Measurements from ENCODE around the gene NEK1. TPM values are rescaled to one million over a fixed set of nuclear protein-coding genes. Genes with fewer than 3 reads are reported as not detected.

Gene NEK1
- total and polyA plus RNA-seq, 2 experiments from 2014 or later, result 9.3 to 19.5 TPM

GRCh38 chr4:169612871-169613859 is 782 bp upstream of the NEK1 start:
- Histone ChIP-seq H4K20me1 (replicated peaks; ENCODE audit: insufficient read depth) (no peaks in the 10 kb centered on the region), H3K9me2 (ENCODE audit: insufficient read depth) (no peaks in the 10 kb centered on the region), H3K36me3 (ENCODE audit: insufficient read depth) (no peaks in the 10 kb centered on the region), H3K79me2 (replicated peaks; ENCODE audit: insufficient read depth) (peaks cover 27% of the 10 kb centered on the region; the same call in 1 of the 2 replicates), H3K4me1 (ENCODE audit: insufficient read depth) (peaks cover 9% of the 10 kb centered on the region), H3F3A (replicated peaks; ENCODE audit: low read depth) (no peaks in the 10 kb centered on the region), H3K27me3 (ENCODE audit: insufficient read depth) (no peaks in the 10 kb centered on the region), H3K4me2 (peak overlapping the region; percentile 73), H3K4me3 (peak overlapping the region; percentile 53), H2AFZ (peak overlapping the region; percentile 77; the same call in 1 of the 2 replicates), H3K27ac (ENCODE audit: low read depth) (peak overlapping the region; percentile 84; the same call in 1 of the 2 replicates)
- Mint-ChIP-seq H3K36me3 (ENCODE audit: low read depth) (no peaks in the 10 kb centered on the region), H3K4me1 (peaks cover 8% of the 10 kb centered on the region; the same call in 2 of the 3 replicates), H3K4me3 (peak overlapping the region; percentile 96), H3K27me3 (ENCODE audit: insufficient read depth, low read depth, poor library complexity) (peaks cover 4% of the 10 kb centered on the region), H3K27ac (peak overlapping the region; percentile 99), H3K9me3 (no peaks in the 10 kb centered on the region)
- TF ChIP-seq CTCF (conservative IDR thresholded peaks at IDR 0.05; ENCODE audit: low read depth in 2 of 2) (peak; percentile 80 to 86), CREB1 (CRISPR knock-in tag; IDR thresholded peaks at IDR 0.05; ENCODE audit: low read depth) (peak; percentile 49; the same call in 1 of the 2 replicates), NANOG (IDR thresholded peaks at IDR 0.05; ENCODE audit: borderline replicate concordance) (no peak)
- ATAC-seq (peak; percentile 77), DNase-seq (ENCODE audit: low spot score) (peak; percentile 89)

- no peak overlapping the region for H3K27ac ChIP-seq (ENCODE audit: low read depth)
- H3K4me1 ChIP-seq (ENCODE audit: insufficient read depth), result peaks cover 9% of the 10 kb centered on the region
- H3K27me3 ChIP-seq (ENCODE audit: insufficient read depth), result no peaks in the 10 kb centered on the region
- no peaks in the 10 kb centered on the region for H4K20me1 ChIP-seq (replicated peaks; ENCODE audit: insufficient read depth)
- no peaks in the 10 kb centered on the region for H3K9me3 Mint-ChIP-seq
- TF ChIP-seq STAT1 (IDR thresholded peaks at IDR 0.05; ENCODE audit: unreplicated experiment) (no peak), ZNF114 (CRISPR knock-in tag; IDR thresholded peaks at IDR 0.05) (no peak), CREB1 (CRISPR knock-in tag; IDR thresholded peaks at IDR 0.05; ENCODE audit: low read depth) (no peak), JUNB (IDR thresholded peaks at IDR 0.05; ENCODE audit: unreplicated experiment) (no peak)
- no peaks in the 10 kb centered on the region for H3K36me3 Mint-ChIP-seq (ENCODE audit: low read depth)
- no peak overlapping the region for H2AFZ ChIP-seq
- H3K4me3 ChIP-seq, result peak overlapping the region; percentile 53
- H3K36me3 ChIP-seq (ENCODE audit: insufficient read depth), result no peaks in the 10 kb centered on the region
- peak overlapping the region; percentile 81 for H3K4me2 ChIP-seq
- ATAC-seq (no peak), DNase-seq (ENCODE audit: low spot score) (no peak)
- no peaks in the 10 kb centered on the region for H3K9me2 ChIP-seq (ENCODE audit: insufficient read depth)
- H3K27me3 Mint-ChIP-seq (ENCODE audit: insufficient read depth, low read depth, poor library complexity), result peaks cover 4% of the 10 kb centered on the region
- H3K4me1 Mint-ChIP-seq, result peaks cover 8% of the 10 kb centered on the region; the same call in 2 of the 3 replicates
- H3F3A ChIP-seq (replicated peaks; ENCODE audit: low read depth), result no peaks in the 10 kb centered on the region
- H3K79me2 ChIP-seq (replicated peaks; ENCODE audit: insufficient read depth), result peaks cover 45% of the 10 kb centered on the region; the same call in 1 of the 2 replicates
- no peak overlapping the region for H3K27ac Mint-ChIP-seq
- peak overlapping the region; percentile 96 for H3K4me3 Mint-ChIP-seq
Observed at GRCh38 chr4:169611157-169611556, 1.2 kb downstream of the NEK1 start.

GRCh38 chr4:169604903-169605331 is 7.5 kb downstream of the NEK1 start:
- H3K4me1 Mint-ChIP-seq, result no peaks in the 10 kb centered on the region
- TF ChIP-seq EZH2 (IDR thresholded peaks at IDR 0.05; ENCODE audit: low read depth, unreplicated experiment), result no peak
- no peak for TF ChIP-seq CTCF (conservative IDR thresholded peaks at IDR 0.05; ENCODE audit: low read depth in 2 of 2)
- TF ChIP-seq JUNB (IDR thresholded peaks at IDR 0.05; ENCODE audit: unreplicated experiment), result no peak
- no peak for TF ChIP-seq ZNF114 (CRISPR knock-in tag; IDR thresholded peaks at IDR 0.05)
- no peak for TF ChIP-seq STAT1 (IDR thresholded peaks at IDR 0.05; ENCODE audit: unreplicated experiment)
- no peak for TF ChIP-seq POLR2AphosphoS5 (IDR thresholded peaks at IDR 0.05; ENCODE audit: low read depth)

More at GRCh38 chr4:169604903-169605331, 7.5 kb downstream of the NEK1 start:
- Mint-ChIP-seq H3K4me3 (no peak overlapping the region), H3K27ac (peak overlapping the region; percentile 84), H3K27me3 (ENCODE audit: insufficient read depth, low read depth, poor library complexity) (no peaks in the 10 kb centered on the region), H3K36me3 (ENCODE audit: low read depth) (peaks cover 3% of the 10 kb centered on the region; the same call in 2 of the 3 replicates), H3K9me3 (no peaks in the 10 kb centered on the region)
- ATAC-seq (no peak), DNase-seq (ENCODE audit: low spot score) (no peak)
- Histone ChIP-seq H3K27me3 (ENCODE audit: insufficient read depth) (no peaks in the 10 kb centered on the region), H3K4me3 (no peak overlapping the region), H3K9me2 (ENCODE audit: insufficient read depth) (no peaks in the 10 kb centered on the region), H3K79me2 (replicated peaks; ENCODE audit: insufficient read depth) (peaks cover 24% of the 10 kb centered on the region; the same call in 1 of the 2 replicates), H3K4me2 (no peak overlapping the region), H3K36me3 (ENCODE audit: insufficient read depth) (no peaks in the 10 kb centered on the region; the same call in 1 of the 2 replicates), H3F3A (replicated peaks; ENCODE audit: low read depth) (no peaks in the 10 kb centered on the region), H2AFZ (no peak overlapping the region), H3K4me1 (ENCODE audit: insufficient read depth) (no peaks in the 10 kb centered on the region), H3K27ac (ENCODE audit: low read depth) (no peak overlapping the region), H4K20me1 (replicated peaks; ENCODE audit: insufficient read depth) (no peaks in the 10 kb centered on the region)
